Measurements from ENCODE around the gene CDC20.

CDC20 gene

GRCh38 chr1:43345120-43345519, 13.7 kb upstream of the CDC20 start:
- H3K4me1 Mint-ChIP-seq (ENCODE audit: low read depth) = peaks cover 11% of the 10 kb centered on the region
- no peak overlapping the region for H3K4me3 Mint-ChIP-seq
- H3K36me3 Mint-ChIP-seq (ENCODE audit: low read depth) = no peaks in the 10 kb centered on the region
- no peaks in the 10 kb centered on the region for H3K9me3 Mint-ChIP-seq
- no peaks in the 10 kb centered on the region for H3K27me3 Mint-ChIP-seq
- H3K27ac Mint-ChIP-seq = no peak overlapping the region
- no peak for DNase-seq

- Mint-ChIP-seq H3K27me3 (no peaks in the 10 kb centered on the region), H3K9me3 (no peaks in the 10 kb centered on the region)
Measured at GRCh38 chr1:43346636-43347035, 12.1 kb upstream of the CDC20 start.

GRCh38 chr1:43348343-43348808, 10.4 kb upstream of the CDC20 start:
- Mint-ChIP-seq H3K4me3 (peak overlapping the region; percentile 30), H3K36me3 (ENCODE audit: low read depth) (no peaks in the 10 kb centered on the region), H3K27ac (no peak overlapping the region), H3K4me1 (ENCODE audit: low read depth) (peaks cover 11% of the 10 kb centered on the region), H3K27me3 (no peaks in the 10 kb centered on the region), H3K9me3 (no peaks in the 10 kb centered on the region)
- no peak for DNase-seq

More at GRCh38 chr1:43346636-43347035, 12.1 kb upstream of the CDC20 start:
- no peak overlapping the region for H3K27ac Mint-ChIP-seq
- no peak overlapping the region for H3K4me3 Mint-ChIP-seq
- DNase-seq = no peak
- H3K4me1 Mint-ChIP-seq (ENCODE audit: low read depth) = peaks cover 11% of the 10 kb centered on the region
- no peaks in the 10 kb centered on the region for H3K36me3 Mint-ChIP-seq (ENCODE audit: low read depth)

- no peaks in the 10 kb centered on the region for H3K27me3 Mint-ChIP-seq
- peak overlapping the region; percentile 71 for H3K4me3 Mint-ChIP-seq
- DNase-seq = peak; percentile 79
- no peaks in the 10 kb centered on the region for H3K36me3 Mint-ChIP-seq (ENCODE audit: low read depth)
- peak overlapping the region; percentile 87 for H3K27ac Mint-ChIP-seq
- H3K4me1 Mint-ChIP-seq (ENCODE audit: low read depth) = peaks cover 11% of the 10 kb centered on the region
- no peaks in the 10 kb centered on the region for H3K9me3 Mint-ChIP-seq
Measured at GRCh38 chr1:43348809-43349593, 9.8 kb upstream of the CDC20 start.

- Mint-ChIP-seq H3K9me3 (no peaks in the 10 kb centered on the region), H3K36me3 (ENCODE audit: low read depth) (no peaks in the 10 kb centered on the region), H3K27me3 (no peaks in the 10 kb centered on the region), H3K27ac (peak overlapping the region; percentile 87), H3K4me3 (peak overlapping the region; percentile 71), H3K4me1 (ENCODE audit: low read depth) (peaks cover 11% of the 10 kb centered on the region)
- DNase-seq = no peak
Measured at GRCh38 chr1:43349594-43350306, 9.0 kb upstream of the CDC20 start.

GRCh38 chr1:43350976-43351375, 7.8 kb upstream of the CDC20 start:
- H3K4me1 Mint-ChIP-seq (ENCODE audit: low read depth) = peaks cover 10% of the 10 kb centered on the region
- no peaks in the 10 kb centered on the region for H3K9me3 Mint-ChIP-seq
- no peak overlapping the region for H3K4me3 Mint-ChIP-seq
- H3K36me3 Mint-ChIP-seq (ENCODE audit: low read depth) = no peaks in the 10 kb centered on the region
- no peak for DNase-seq
- H3K27ac Mint-ChIP-seq = no peak overlapping the region
- no peaks in the 10 kb centered on the region for H3K27me3 Mint-ChIP-seq

GRCh38 chr1:43351421-43352350, 7.1 kb upstream of the CDC20 start:
- H3K27me3 Mint-ChIP-seq = no peaks in the 10 kb centered on the region
- no peak overlapping the region for H3K4me3 Mint-ChIP-seq
- H3K36me3 Mint-ChIP-seq (ENCODE audit: low read depth) = no peaks in the 10 kb centered on the region
- no peak for DNase-seq
- H3K27ac Mint-ChIP-seq = no peak overlapping the region
- peaks cover 10% of the 10 kb centered on the region for H3K4me1 Mint-ChIP-seq (ENCODE audit: low read depth)
- no peaks in the 10 kb centered on the region for H3K9me3 Mint-ChIP-seq

- H3K4me1 Mint-ChIP-seq (ENCODE audit: low read depth) = peaks cover 10% of the 10 kb centered on the region
- no peaks in the 10 kb centered on the region for H3K36me3 Mint-ChIP-seq (ENCODE audit: low read depth)
- H3K27me3 Mint-ChIP-seq = no peaks in the 10 kb centered on the region
- H3K4me3 Mint-ChIP-seq = no peak overlapping the region
- no peak overlapping the region for H3K27ac Mint-ChIP-seq
- no peaks in the 10 kb centered on the region for H3K9me3 Mint-ChIP-seq
- DNase-seq = no peak
Measured at GRCh38 chr1:43352351-43352705, 6.5 kb upstream of the CDC20 start.

GRCh38 chr1:43352881-43353280, 5.9 kb upstream of the CDC20 start:
- no peaks in the 10 kb centered on the region for H3K27me3 Mint-ChIP-seq
- no peak for DNase-seq
- no peaks in the 10 kb centered on the region for H3K9me3 Mint-ChIP-seq
- no peak overlapping the region for H3K4me3 Mint-ChIP-seq
- peaks cover 12% of the 10 kb centered on the region for H3K4me1 Mint-ChIP-seq (ENCODE audit: low read depth)
- peaks cover 2% of the 10 kb centered on the region for H3K36me3 Mint-ChIP-seq (ENCODE audit: low read depth)
- H3K27ac Mint-ChIP-seq = no peak overlapping the region

GRCh38 chr1:43354471-43354870, 4.3 kb upstream of the CDC20 start:
- no peaks in the 10 kb centered on the region for H3K9me3 Mint-ChIP-seq
- H3K4me3 Mint-ChIP-seq = no peak overlapping the region
- peaks cover 14% of the 10 kb centered on the region for H3K4me1 Mint-ChIP-seq (ENCODE audit: low read depth)
- no peak overlapping the region for H3K27ac Mint-ChIP-seq
- no peaks in the 10 kb centered on the region for H3K27me3 Mint-ChIP-seq
- H3K36me3 Mint-ChIP-seq (ENCODE audit: low read depth) = peaks cover 15% of the 10 kb centered on the region
- DNase-seq = no peak

- no peaks in the 10 kb centered on the region for H3K27me3 Mint-ChIP-seq
- no peak overlapping the region for H3K27ac Mint-ChIP-seq
- no peaks in the 10 kb centered on the region for H3K9me3 Mint-ChIP-seq
- no peak overlapping the region for H3K4me3 Mint-ChIP-seq
- H3K36me3 Mint-ChIP-seq (ENCODE audit: low read depth) = peaks cover 20% of the 10 kb centered on the region
- no peak for DNase-seq
- peaks cover 14% of the 10 kb centered on the region for H3K4me1 Mint-ChIP-seq (ENCODE audit: low read depth)
Measured at GRCh38 chr1:43354936-43355335, 3.8 kb upstream of the CDC20 start.

GRCh38 chr1:43357251-43357650, 1.5 kb upstream of the CDC20 start:
- no peaks in the 10 kb centered on the region for H3K9me3 Mint-ChIP-seq
- DNase-seq = no peak
- H3K4me3 Mint-ChIP-seq = peak overlapping the region; percentile 93
- H3K27ac Mint-ChIP-seq = no peak overlapping the region
- H3K4me1 Mint-ChIP-seq (ENCODE audit: low read depth) = peaks cover 36% of the 10 kb centered on the region
- no peaks in the 10 kb centered on the region for H3K27me3 Mint-ChIP-seq
- H3K36me3 Mint-ChIP-seq (ENCODE audit: low read depth) = peaks cover 43% of the 10 kb centered on the region

GRCh38 chr1:43358121-43358745, 548 bp upstream of the CDC20 start:
- H3K9me3 Mint-ChIP-seq = no peaks in the 10 kb centered on the region
- no peak for DNase-seq

GRCh38 chr1:43359696-43360095, 915 bp downstream of the CDC20 start:
- H3K4me1 Mint-ChIP-seq (ENCODE audit: low read depth) = peaks cover 43% of the 10 kb centered on the region
- DNase-seq = no peak
- H3K27ac Mint-ChIP-seq = peak overlapping the region; percentile 94
- no peaks in the 10 kb centered on the region for H3K27me3 Mint-ChIP-seq
- H3K9me3 Mint-ChIP-seq = no peaks in the 10 kb centered on the region
- H3K36me3 Mint-ChIP-seq (ENCODE audit: low read depth) = peaks cover 68% of the 10 kb centered on the region
- H3K4me3 Mint-ChIP-seq = peak overlapping the region; percentile 93

More at GRCh38 chr1:43358121-43358745, 548 bp upstream of the CDC20 start:
- peak overlapping the region; percentile 94 for H3K27ac Mint-ChIP-seq
- peaks cover 39% of the 10 kb centered on the region for H3K4me1 Mint-ChIP-seq (ENCODE audit: low read depth)
- peak overlapping the region; percentile 93 for H3K4me3 Mint-ChIP-seq
- no peaks in the 10 kb centered on the region for H3K27me3 Mint-ChIP-seq
- H3K36me3 Mint-ChIP-seq (ENCODE audit: low read depth) = peaks cover 53% of the 10 kb centered on the region
